Measurements from ENCODE around the gene DLX2.
"Not testable (repeated sequence)": the region's sequence is repeated elsewhere in the genome, so short reads cannot be mapped to it uniquely, and the experiment has no call there.

The DLX2 gene

GRCh38 chr2:172102391-172103359 lies at the start of gene DLX2:
Gene DLX2, minus strand, starts transcription at chr2:172102900. Its CDS starts 362 bp downstream, at chr2:172102538.
- no peak for DNase-seq

- DNase-seq: no peak
Observed at GRCh38 chr2:172147944-172148650, 45.4 kb upstream of the DLX2 start.

- DNase-seq: no peak
Observed at GRCh38 chr2:172143817-172144216, 41.1 kb upstream of the DLX2 start.

- DNase-seq: not testable (repeated sequence)
Observed at GRCh38 chr2:172138727-172139126, 36.0 kb upstream of the DLX2 start.

GRCh38 chr2:172137943-172138342 lies 35.2 kb upstream of the DLX2 start:
- no peak for DNase-seq

- DNase-seq: no peak
Observed at GRCh38 chr2:172137109-172137508, 34.4 kb upstream of the DLX2 start.

- DNase-seq: no peak
Observed at GRCh38 chr2:172135446-172135845, 32.7 kb upstream of the DLX2 start.

GRCh38 chr2:172134270-172134669 lies 31.6 kb upstream of the DLX2 start:
- no peak for DNase-seq

- no peak for DNase-seq
Observed at GRCh38 chr2:172131713-172132555, 29.2 kb upstream of the DLX2 start.

- no peak for DNase-seq
Observed at GRCh38 chr2:172129404-172129803, 26.7 kb upstream of the DLX2 start.

- no peak for DNase-seq
Observed at GRCh38 chr2:172128484-172128883, 25.8 kb upstream of the DLX2 start.

GRCh38 chr2:172120118-172120517 lies 17.4 kb upstream of the DLX2 start:
- DNase-seq: no peak

- no peak for DNase-seq
Observed at GRCh38 chr2:172119089-172119488, 16.4 kb upstream of the DLX2 start.

- no peak for DNase-seq
Observed at GRCh38 chr2:172116107-172116506, 13.4 kb upstream of the DLX2 start.

- DNase-seq: no peak
Observed at GRCh38 chr2:172114579-172114978, 11.9 kb upstream of the DLX2 start.

- DNase-seq: not testable (repeated sequence)
Observed at GRCh38 chr2:172114176-172114575, 11.5 kb upstream of the DLX2 start.

- DNase-seq: no peak
Observed at GRCh38 chr2:172113617-172114016, 10.9 kb upstream of the DLX2 start.

GRCh38 chr2:172109988-172110811 lies 7.5 kb upstream of the DLX2 start:
- DNase-seq: no peak

- no peak for DNase-seq
Observed at GRCh38 chr2:172109256-172109987, 6.7 kb upstream of the DLX2 start.

GRCh38 chr2:172108587-172108930 lies 5.9 kb upstream of the DLX2 start:
- DNase-seq: no peak
